ENCODE measurements around the gene SLC26A11.
"Not testable (repeated sequence)": the region's sequence is repeated elsewhere in the genome, so short reads cannot be mapped to it uniquely, and the experiment has no call there.

The SLC26A11 gene

GRCh38 chr17:80291691-80292487 lies 71.7 kb downstream of the SLC26A11 start:
- peaks cover 82% of the 10 kb centered on the region for H3K36me3 ChIP-seq (ENCODE audit: control insufficient read depth, insufficient read depth, low read length, severe bottlenecking)
- no peaks in the 10 kb centered on the region for H3K4me1 ChIP-seq (ENCODE audit: control insufficient read depth, insufficient read depth, low read length)

DNA sequence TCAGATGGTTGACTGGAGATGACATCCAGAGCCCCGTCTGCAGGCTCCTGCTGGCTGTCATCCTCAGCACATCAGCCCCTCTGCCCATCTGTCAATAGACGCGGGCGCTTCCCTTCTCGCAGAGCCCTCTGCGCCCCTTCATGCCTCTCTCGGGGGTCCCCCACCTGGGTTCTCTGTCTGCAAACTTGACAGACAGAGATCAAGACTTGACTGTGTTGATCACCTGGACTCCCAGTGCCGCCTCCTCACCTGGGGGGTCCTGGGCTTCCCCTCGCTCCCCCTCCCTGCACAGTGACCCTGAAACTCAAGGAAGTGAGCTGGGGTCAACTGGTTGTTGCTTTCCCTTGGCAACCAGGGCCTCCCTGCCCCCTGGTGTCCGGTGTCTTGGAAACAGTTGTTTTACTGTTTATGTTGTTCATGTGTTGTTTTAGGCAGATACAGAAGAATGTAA lies 72.3 kb downstream of the SLC26A11 start:
- H3K36me3 ChIP-seq (ENCODE audit: control insufficient read depth, insufficient read depth, low read length, severe bottlenecking): peaks cover 82% of the 10 kb centered on the region
- H3K27me3 ChIP-seq (replicated peaks; ENCODE audit: control insufficient read depth, insufficient read depth, low read length): no peaks in the 10 kb centered on the region
- H3K9me3 ChIP-seq (ENCODE audit: control insufficient read depth, low read length): no peaks in the 10 kb centered on the region
- no peaks in the 10 kb centered on the region for H3K4me1 ChIP-seq (ENCODE audit: control insufficient read depth, insufficient read depth, low read length)
- no peak overlapping the region for H3K9ac ChIP-seq (ENCODE audit: low read length)
- no peak overlapping the region for H3K4me3 ChIP-seq (ENCODE audit: low read length)
- DNase-seq (ENCODE audit: low read depth): no peak

More at GRCh38 chr17:80291691-80292487, 71.7 kb downstream of the SLC26A11 start:
- Histone ChIP-seq H3K9me3 (ENCODE audit: control insufficient read depth, low read length) (no peaks in the 10 kb centered on the region), H3K4me3 (ENCODE audit: low read length) (no peak overlapping the region), H3K9ac (ENCODE audit: low read length) (no peak overlapping the region), H3K27me3 (replicated peaks; ENCODE audit: control insufficient read depth, insufficient read depth, low read length) (no peaks in the 10 kb centered on the region)
- DNase-seq (ENCODE audit: low read depth): no peak

GRCh38 chr17:80294210-80294609 lies 74.0 kb downstream of the SLC26A11 start:
- Histone ChIP-seq H3K36me3 (ENCODE audit: control insufficient read depth, insufficient read depth, low read length, severe bottlenecking) (peaks cover 85% of the 10 kb centered on the region), H3K9me3 (ENCODE audit: control insufficient read depth, low read length) (no peaks in the 10 kb centered on the region), H3K4me3 (ENCODE audit: low read length) (no peak overlapping the region), H3K4me1 (ENCODE audit: control insufficient read depth, insufficient read depth, low read length) (no peaks in the 10 kb centered on the region), H3K27me3 (replicated peaks; ENCODE audit: control insufficient read depth, insufficient read depth, low read length) (no peaks in the 10 kb centered on the region), H3K9ac (ENCODE audit: low read length) (no peak overlapping the region)
- no peak for DNase-seq (ENCODE audit: low read depth)

GRCh38 chr17:80294653-80295052 lies 74.4 kb downstream of the SLC26A11 start:
- H3K4me3 ChIP-seq (ENCODE audit: low read length): no peak overlapping the region
- no peaks in the 10 kb centered on the region for H3K4me1 ChIP-seq (ENCODE audit: control insufficient read depth, insufficient read depth, low read length)
- no peaks in the 10 kb centered on the region for H3K27me3 ChIP-seq (replicated peaks; ENCODE audit: control insufficient read depth, insufficient read depth, low read length)
- H3K36me3 ChIP-seq (ENCODE audit: control insufficient read depth, insufficient read depth, low read length, severe bottlenecking): peaks cover 87% of the 10 kb centered on the region
- no peaks in the 10 kb centered on the region for H3K9me3 ChIP-seq (ENCODE audit: control insufficient read depth, low read length)
- no peak for DNase-seq (ENCODE audit: low read depth)
- H3K9ac ChIP-seq (ENCODE audit: low read length): no peak overlapping the region

GRCh38 chr17:80295146-80295545 lies 74.9 kb downstream of the SLC26A11 start:
- Histone ChIP-seq H3K27me3 (replicated peaks; ENCODE audit: control insufficient read depth, insufficient read depth, low read length) (no peaks in the 10 kb centered on the region), H3K9me3 (ENCODE audit: control insufficient read depth, low read length) (no peaks in the 10 kb centered on the region), H3K9ac (ENCODE audit: low read length) (no peak overlapping the region), H3K36me3 (ENCODE audit: control insufficient read depth, insufficient read depth, low read length, severe bottlenecking) (peaks cover 87% of the 10 kb centered on the region), H3K4me3 (ENCODE audit: low read length) (no peak overlapping the region), H3K4me1 (ENCODE audit: control insufficient read depth, insufficient read depth, low read length) (no peaks in the 10 kb centered on the region)
- no peak for DNase-seq (ENCODE audit: low read depth)

GRCh38 chr17:80295559-80295958 lies 75.3 kb downstream of the SLC26A11 start:
- Histone ChIP-seq H3K4me3 (ENCODE audit: low read length) (no peak overlapping the region), H3K4me1 (ENCODE audit: control insufficient read depth, insufficient read depth, low read length) (no peaks in the 10 kb centered on the region), H3K36me3 (ENCODE audit: control insufficient read depth, insufficient read depth, low read length, severe bottlenecking) (peaks cover 87% of the 10 kb centered on the region), H3K27me3 (replicated peaks; ENCODE audit: control insufficient read depth, insufficient read depth, low read length) (no peaks in the 10 kb centered on the region), H3K9me3 (ENCODE audit: control insufficient read depth, low read length) (no peaks in the 10 kb centered on the region), H3K9ac (ENCODE audit: low read length) (no peak overlapping the region)
- no peak for DNase-seq (ENCODE audit: low read depth)

DNA sequence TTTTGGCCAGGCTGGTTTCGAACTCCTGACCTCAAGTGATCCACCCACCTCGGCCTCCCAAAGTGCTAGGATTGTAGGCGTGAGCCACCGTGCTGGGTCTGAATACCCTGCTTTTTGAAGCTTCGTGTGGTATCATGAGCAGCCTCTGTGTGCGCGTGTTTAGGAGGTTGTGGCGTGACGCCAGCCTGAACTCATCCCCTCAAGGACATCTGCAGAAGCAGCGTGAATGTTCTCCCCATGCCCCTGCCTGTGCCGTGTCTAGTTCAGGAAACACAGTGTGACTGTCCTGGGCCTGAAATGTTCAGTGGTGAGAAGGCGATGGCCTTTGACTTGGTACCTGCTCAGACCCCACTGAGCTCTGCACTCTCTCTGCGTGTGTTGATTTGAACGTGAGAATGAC lies 76.0 kb downstream of the SLC26A11 start:
- no peaks in the 10 kb centered on the region for H3K9me3 ChIP-seq (ENCODE audit: control insufficient read depth, low read length)
- peaks cover 88% of the 10 kb centered on the region for H3K36me3 ChIP-seq (ENCODE audit: control insufficient read depth, insufficient read depth, low read length, severe bottlenecking)
- H3K4me3 ChIP-seq (ENCODE audit: low read length): no peak overlapping the region
- H3K4me1 ChIP-seq (ENCODE audit: control insufficient read depth, insufficient read depth, low read length): no peaks in the 10 kb centered on the region
- H3K9ac ChIP-seq (ENCODE audit: low read length): no peak overlapping the region
- no peak for DNase-seq (ENCODE audit: low read depth)
- no peaks in the 10 kb centered on the region for H3K27me3 ChIP-seq (replicated peaks; ENCODE audit: control insufficient read depth, insufficient read depth, low read length)

- no peaks in the 10 kb centered on the region for H3K4me1 ChIP-seq (ENCODE audit: control insufficient read depth, insufficient read depth, low read length)
- peaks cover 89% of the 10 kb centered on the region for H3K36me3 ChIP-seq (ENCODE audit: control insufficient read depth, insufficient read depth, low read length, severe bottlenecking)
- no peak for DNase-seq (ENCODE audit: low read depth)
- H3K9me3 ChIP-seq (ENCODE audit: control insufficient read depth, low read length): no peaks in the 10 kb centered on the region
- H3K27me3 ChIP-seq (replicated peaks; ENCODE audit: control insufficient read depth, insufficient read depth, low read length): no peaks in the 10 kb centered on the region
- no peak overlapping the region for H3K4me3 ChIP-seq (ENCODE audit: low read length)
- H3K9ac ChIP-seq (ENCODE audit: low read length): no peak overlapping the region
Measured at GRCh38 chr17:80297996-80298560, 77.9 kb downstream of the SLC26A11 start.

DNA sequence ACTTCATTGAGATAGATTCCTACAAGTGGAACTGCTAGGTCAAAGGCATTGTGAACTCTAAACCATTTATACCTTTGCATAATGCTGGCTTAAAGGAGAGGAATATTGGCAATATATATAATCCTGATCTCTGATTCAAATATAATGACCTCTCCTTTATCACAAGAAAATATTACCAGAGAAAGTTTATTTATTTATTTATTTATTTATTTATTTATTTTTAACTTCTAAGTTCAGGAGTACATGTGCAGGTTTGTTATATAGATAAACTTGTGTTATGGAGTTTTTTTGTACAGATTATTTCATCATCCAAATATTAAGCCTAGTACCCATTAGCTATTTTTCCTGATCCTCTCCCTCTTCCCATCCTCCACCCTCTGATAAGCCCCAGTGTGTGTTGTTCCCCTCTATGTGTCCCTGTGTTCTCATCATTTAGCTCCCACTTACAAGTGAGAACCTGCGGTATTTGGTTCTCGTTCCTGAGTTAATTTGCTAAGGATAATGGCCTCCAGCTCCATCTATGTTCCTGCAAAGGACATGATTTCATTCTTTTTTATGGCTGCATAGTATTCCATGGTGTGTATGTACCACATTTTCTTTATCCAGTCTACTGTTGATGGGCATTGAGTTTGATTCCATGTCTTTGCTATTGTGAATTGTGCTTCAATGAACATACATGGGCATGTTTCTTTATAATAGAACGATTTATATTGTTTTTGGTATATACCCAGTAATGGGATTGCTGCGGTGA lies 79.3 kb downstream of the SLC26A11 start:
- peaks cover 89% of the 10 kb centered on the region for H3K36me3 ChIP-seq (ENCODE audit: control insufficient read depth, insufficient read depth, low read length, severe bottlenecking)
- not testable (repeated sequence) for H3K9me3 ChIP-seq (ENCODE audit: control insufficient read depth, low read length); H3K9ac ChIP-seq (ENCODE audit: low read length); H3K27me3 ChIP-seq (replicated peaks; ENCODE audit: control insufficient read depth, insufficient read depth, low read length); H3K4me1 ChIP-seq (ENCODE audit: control insufficient read depth, insufficient read depth, low read length); H3K4me3 ChIP-seq (ENCODE audit: low read length); DNase-seq (ENCODE audit: low read depth)

DNA sequence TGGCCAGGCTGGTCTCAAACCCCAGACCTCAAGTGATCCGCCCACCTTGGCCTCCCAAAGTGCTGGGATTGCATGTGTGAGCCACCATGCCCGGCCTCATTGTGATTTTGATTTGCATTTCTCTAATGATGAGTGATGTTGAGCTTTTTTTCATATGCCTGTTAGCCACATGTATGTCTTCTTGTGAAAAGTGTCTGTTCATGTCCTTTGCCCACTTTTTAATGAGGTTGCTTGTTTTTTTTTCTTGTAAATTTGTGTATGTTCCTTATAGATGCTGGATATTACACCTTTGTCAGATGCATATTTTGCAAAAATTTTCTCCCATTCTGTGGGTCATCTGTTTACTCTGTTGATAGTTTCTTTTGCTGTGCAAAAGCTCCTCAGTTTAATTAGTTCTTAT lies 80.5 kb downstream of the SLC26A11 start:
- H3K4me3 ChIP-seq (ENCODE audit: low read length); H3K9me3 ChIP-seq (ENCODE audit: control insufficient read depth, low read length); DNase-seq (ENCODE audit: low read depth); H3K27me3 ChIP-seq (replicated peaks; ENCODE audit: control insufficient read depth, insufficient read depth, low read length); H3K9ac ChIP-seq (ENCODE audit: low read length); H3K4me1 ChIP-seq (ENCODE audit: control insufficient read depth, insufficient read depth, low read length): not testable (repeated sequence)
- peaks cover 83% of the 10 kb centered on the region for H3K36me3 ChIP-seq (ENCODE audit: control insufficient read depth, insufficient read depth, low read length, severe bottlenecking)

All from adipocyte (in vitro differentiated cells).